Smooth muscle cell (in vitro differentiated cells): ENCODE data around the gene TPO. TPM values are rescaled to one million over a fixed set of nuclear protein-coding genes. Genes with fewer than 3 reads are reported as not detected.

Source experiments
- DNase-seq: peaks from one replicate; lab custom pipeline; 2025; ENCODE audit not compliant: unreplicated experiment; lab: John Stamatoyannopoulos, UW
- H2AFZ ChIP-seq: fragments of 200-600 bp; sonication (generic); 2 replicates; pipeline ENCODE4 v1.6.0; 2016; ENCODE audit warnings: antibody characterized with exemption, low read depth, mild to moderate bottlenecking
- H3F3A ChIP-seq: fragments of 200-600 bp; sonication (generic); 2 replicates; pipeline ENCODE4 v1.6.0; 2017; ENCODE audit warnings: antibody characterized with exemption, low read depth
- H3K27ac ChIP-seq: fragments of 200-600 bp; sonication (generic); 2 replicates; pipeline ENCODE4 v1.5.1; 2016; ENCODE audit warnings: low read depth, mild to moderate bottlenecking
- H3K27me3 ChIP-seq: fragments of 200-600 bp; sonication (generic); 2 replicates; pipeline ENCODE4 v1.6.1; 2016; ENCODE audit warnings: low read depth, mild to moderate bottlenecking
- H3K36me3 ChIP-seq: fragments of 200-600 bp; sonication (generic); 2 replicates; pipeline ENCODE4 v1.5.1; 2016; ENCODE audit warnings: low read depth
- H3K4me1 ChIP-seq: fragments of 200-600 bp; sonication (generic); 2 replicates; pipeline ENCODE4 v1.5.1; 2016; ENCODE audit warnings: low read depth
- H3K4me2 ChIP-seq: fragments of 200-600 bp; sonication (generic); 2 replicates; pipeline ENCODE4 v1.6.0; 2016; ENCODE audit warnings: mild to moderate bottlenecking
- H3K4me3 ChIP-seq: fragments of 200-600 bp; sonication (generic); 2 replicates; pipeline ENCODE4 v1.5.1; 2016; ENCODE audit warnings: mild to moderate bottlenecking
- H3K79me2 ChIP-seq: fragments of 200-600 bp; sonication (generic); 2 replicates; pipeline ENCODE4 v1.6.0; 2016; ENCODE audit warnings: low read depth, mild to moderate bottlenecking
- H3K9ac ChIP-seq: fragments of 200-600 bp; sonication (generic); 2 replicates; pipeline ENCODE4 v1.6.0; 2016; ENCODE audit warnings: low read depth
- H3K9me3 ChIP-seq: fragments of 200-600 bp; sonication (generic); replicated peaks from 2 replicates; pipeline ENCODE4 v1.5.1; 2016; ENCODE audit warnings: low read depth
- H4K20me1 ChIP-seq: fragments of 200-600 bp; sonication (generic); 2 replicates; pipeline ENCODE4 v1.6.0; 2016; ENCODE audit warnings: low read depth
- CTCF ChIP-seq: fragments of 200-600 bp; sonication (generic); IDR thresholded peaks from 2 replicates; pipeline ENCODE4 v1.5.1; 2017; ENCODE audit warnings: borderline replicate concordance, mild to moderate bottlenecking, antibody characterized with exemption; ENCODE audit not compliant: insufficient read depth, poor library complexity, severe bottlenecking
- WGBS: methylation state at CpG from one replicate; pipeline ENCODE4 v1.1.7; 2016; ENCODE audit warnings: low lambda C conversion rate; 5-methylcytosine and 5-hydroxymethylcytosine counted together
- polyA plus RNA-seq: library from polyadenylated mRNA; unstranded; fragments of >200 nt; fragmentation: Nextera tagmentation; extraction: Ambion mirVana; gene quantifications from 2 replicates; pipeline ENCODE4 v1.2.1, GENCODE V29; 2016
- total RNA-seq: library from RNA; depleted of rRNA; stranded (reverse); fragments of >200 nt; gene quantifications from 2 replicates; pipeline ENCODE4 v1.2.3, GENCODE V29; 2014

Gene TPO
- total and polyA plus RNA-seq, 2 experiments from 2014 or later: not detected

- TF ChIP-seq CTCF: no peak
- Histone ChIP-seq H2AFZ (no peak overlapping the region), H3K4me1 (no peaks in the 10 kb centered on the region), H3K4me3 (no peak overlapping the region), H3K27ac (no peak overlapping the region), H3K9me3 (no peaks in the 10 kb centered on the region), H3K79me2 (no peaks in the 10 kb centered on the region), H4K20me1 (no peaks in the 10 kb centered on the region), H3K36me3 (no peaks in the 10 kb centered on the region), H3F3A (no peaks in the 10 kb centered on the region), H3K9ac (no peak overlapping the region), H3K4me2 (no peak overlapping the region), H3K27me3 (peaks cover 4% of the 10 kb centered on the region)
- WGBS: 90% methylated on average over 7 of the region's 7 CpGs
- DNase-seq: no peak
Measured at GRCh38 chr2:1454346-1454745, 41.1 kb downstream of the TPO start.

GRCh38 chr2:1455466-1455865 is 42.2 kb downstream of the TPO start:
- WGBS: 37% methylated on average over 6 of the region's 6 CpGs
- Histone ChIP-seq H3K4me1 (no peaks in the 10 kb centered on the region), H3K9me3 (no peaks in the 10 kb centered on the region), H3K4me3 (no peak overlapping the region), H2AFZ (no peak overlapping the region), H3K79me2 (no peaks in the 10 kb centered on the region), H3K36me3 (no peaks in the 10 kb centered on the region), H3F3A (no peaks in the 10 kb centered on the region), H3K9ac (no peak overlapping the region), H3K4me2 (no peak overlapping the region), H4K20me1 (no peaks in the 10 kb centered on the region), H3K27me3 (no peaks in the 10 kb centered on the region), H3K27ac (no peak overlapping the region)
- TF ChIP-seq CTCF: no peak
- DNase-seq: no peak

DNA sequence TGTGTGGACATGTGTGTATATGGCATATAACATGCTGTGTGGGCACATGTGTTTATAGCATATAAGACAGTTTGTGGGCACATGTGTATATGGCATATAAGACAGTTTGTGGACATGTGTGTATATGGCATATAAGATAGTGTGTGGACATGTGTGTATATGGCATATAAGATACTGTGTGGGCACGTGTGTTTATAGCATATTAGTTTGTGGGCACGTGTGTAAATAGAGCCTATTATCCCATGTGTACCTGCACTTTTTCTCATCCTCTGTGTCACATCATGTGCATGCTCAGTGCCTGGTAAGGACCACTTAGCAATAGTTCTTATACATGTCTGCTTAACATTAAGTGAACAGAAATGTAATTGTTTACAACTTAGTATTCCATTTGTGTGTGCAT is 45.2 kb downstream of the TPO start:
- 91% methylated on average over 2 of the region's 2 CpGs for WGBS
- no peaks in the 10 kb centered on the region for H3K27me3 ChIP-seq
- no peaks in the 10 kb centered on the region for H3K4me1 ChIP-seq
- H3K9ac ChIP-seq: no peak overlapping the region
- no peak overlapping the region for H3K27ac ChIP-seq
- no peak overlapping the region for H2AFZ ChIP-seq
- H3K79me2 ChIP-seq: no peaks in the 10 kb centered on the region
- no peak overlapping the region for H3K4me3 ChIP-seq
- no peak overlapping the region for H3K4me2 ChIP-seq
- H4K20me1 ChIP-seq: no peaks in the 10 kb centered on the region
- no peak for TF ChIP-seq CTCF
- DNase-seq: no peak
- H3F3A ChIP-seq: no peaks in the 10 kb centered on the region
- H3K9me3 ChIP-seq: no peaks in the 10 kb centered on the region
- H3K36me3 ChIP-seq: no peaks in the 10 kb centered on the region

GRCh38 chr2:1459727-1460126 is 46.5 kb downstream of the TPO start:
- no peak for TF ChIP-seq CTCF
- DNase-seq: no peak
- Histone ChIP-seq H3K9me3 (no peaks in the 10 kb centered on the region), H3K4me1 (no peaks in the 10 kb centered on the region), H3K27me3 (no peaks in the 10 kb centered on the region), H3F3A (no peaks in the 10 kb centered on the region), H3K4me2 (no peak overlapping the region), H3K79me2 (no peaks in the 10 kb centered on the region), H2AFZ (no peak overlapping the region), H4K20me1 (no peaks in the 10 kb centered on the region), H3K4me3 (no peak overlapping the region), H3K9ac (no peak overlapping the region), H3K27ac (no peak overlapping the region), H3K36me3 (no peaks in the 10 kb centered on the region)
- 69% methylated on average over 7 of the region's 7 CpGs for WGBS
